Suprapubic skin (tissue), 4 donors: ENCODE data around the gene HORMAD2.

Experiments
- EP300 ChIP-seq: sonication (generic); formaldehyde crosslinking; IDR thresholded peaks from one replicate; pipeline ENCODE4 v1.6.1; 2017; ENCODE audit warnings: antibody characterized with exemption
- POLR2AphosphoS5 ChIP-seq, 3 donors: sonication (generic); formaldehyde crosslinking; IDR thresholded peaks; one replicate each; pipeline ENCODE4 v1.6.1; 2017; ENCODE audit warnings: antibody characterized with exemption in 3 of 3
- TF ChIP-seq, protein P1 (sequence below), 2 donors: fragments of 200-600 bp in 1 of 2; fragments of 450-650 bp in 1 of 2; sonication (generic) in 1 of 2; IDR thresholded peaks; one replicate each; pipeline ENCODE4 v1.5.1; 2016 to 2019; ENCODE audit warnings: antibody characterized with exemption in 2 of 2, mild to moderate bottlenecking in 1 of 2, moderate library complexity in 1 of 2

DNA sequence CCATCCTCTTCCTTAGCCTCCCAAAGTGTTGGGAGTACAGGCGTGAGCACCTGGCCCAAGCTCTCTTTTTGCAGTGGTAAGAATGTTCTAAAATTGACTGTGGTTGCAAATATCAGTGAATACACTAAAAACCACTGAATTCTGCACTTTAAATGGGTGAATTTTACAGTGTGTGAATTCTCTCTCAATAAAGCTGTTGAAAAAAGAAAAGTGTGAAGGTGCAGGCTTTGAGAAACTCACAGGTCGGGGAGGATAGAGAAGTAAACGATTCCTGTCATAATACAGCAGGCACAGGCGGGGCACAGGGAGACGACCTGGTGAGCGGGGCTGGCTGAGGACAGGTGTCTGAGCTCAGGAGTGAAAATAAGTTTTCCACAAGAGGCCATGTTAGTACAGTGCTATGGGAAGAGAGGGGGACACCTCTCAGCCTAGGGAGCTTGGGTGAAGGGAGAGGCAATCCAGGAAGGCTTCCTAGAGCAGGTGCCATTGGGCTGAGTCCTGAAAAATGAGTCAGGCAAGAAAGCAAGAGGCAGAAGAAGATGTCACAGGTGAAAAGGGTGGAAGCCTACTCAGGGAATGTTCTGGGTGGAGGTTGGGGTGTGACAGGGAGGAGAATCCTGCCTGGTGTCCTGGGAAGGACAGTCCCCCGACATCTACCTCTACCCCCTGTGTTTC, 140.2 kb downstream of the HORMAD2 start:
- TF ChIP-seq EP300 (no peak), POLR2AphosphoS5 (IDR thresholded peaks at IDR 0.05) (no peak)
- TF ChIP-seq, protein P1, sequence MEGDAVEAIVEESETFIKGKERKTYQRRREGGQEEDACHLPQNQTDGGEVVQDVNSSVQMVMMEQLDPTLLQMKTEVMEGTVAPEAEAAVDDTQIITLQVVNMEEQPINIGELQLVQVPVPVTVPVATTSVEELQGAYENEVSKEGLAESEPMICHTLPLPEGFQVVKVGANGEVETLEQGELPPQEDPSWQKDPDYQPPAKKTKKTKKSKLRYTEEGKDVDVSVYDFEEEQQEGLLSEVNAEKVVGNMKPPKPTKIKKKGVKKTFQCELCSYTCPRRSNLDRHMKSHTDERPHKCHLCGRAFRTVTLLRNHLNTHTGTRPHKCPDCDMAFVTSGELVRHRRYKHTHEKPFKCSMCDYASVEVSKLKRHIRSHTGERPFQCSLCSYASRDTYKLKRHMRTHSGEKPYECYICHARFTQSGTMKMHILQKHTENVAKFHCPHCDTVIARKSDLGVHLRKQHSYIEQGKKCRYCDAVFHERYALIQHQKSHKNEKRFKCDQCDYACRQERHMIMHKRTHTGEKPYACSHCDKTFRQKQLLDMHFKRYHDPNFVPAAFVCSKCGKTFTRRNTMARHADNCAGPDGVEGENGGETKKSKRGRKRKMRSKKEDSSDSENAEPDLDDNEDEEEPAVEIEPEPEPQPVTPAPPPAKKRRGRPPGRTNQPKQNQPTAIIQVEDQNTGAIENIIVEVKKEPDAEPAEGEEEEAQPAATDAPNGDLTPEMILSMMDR (IDR thresholded peaks at IDR 0.05), result no peak
